GM23338 (cell line): ENCODE results near the gene ZGPAT.

Experiments
- CREB1 ChIP-seq: fragments of 250-450 bp; sonication (Bioruptor Pico); IDR thresholded peaks from 2 replicates; pipeline ENCODE4 v1.5.0; 2020; ENCODE audit warnings: low read depth, mild to moderate bottlenecking, moderate library complexity
- CTCF ChIP-seq, 2 experiments: fragments of 200-600 bp in 1 of 2; sonication (generic) in 1 of 2; conservative IDR thresholded peaks; 2 replicates each; pipeline versions ENCODE4 v1.5.1 to v1.6.1; 2016 to 2017; ENCODE audit warnings: antibody characterized with exemption in 2 of 2, low read depth in 2 of 2, mild to moderate bottlenecking in 2 of 2, moderate library complexity in 1 of 2
- EZH2 ChIP-seq: fragments of 200-600 bp; sonication (generic); IDR thresholded peaks from one replicate; pipeline ENCODE4 v1.8.0; 2017; ENCODE audit warnings: antibody characterized with exemption, mild to moderate bottlenecking, low read depth; ENCODE audit not compliant: unreplicated experiment
- POLR2AphosphoS5 ChIP-seq: IDR thresholded peaks from 2 replicates; pipeline ENCODE4 v1.6.1; 2016; ENCODE audit warnings: antibody characterized with exemption, low read depth
- TF ChIP-seq, protein P1 (sequence below): IDR thresholded peaks from one replicate; pipeline ENCODE4 v1.6.1; 2018; ENCODE audit warnings: antibody characterized with exemption; ENCODE audit not compliant: unreplicated experiment

- TF ChIP-seq, protein P1, sequence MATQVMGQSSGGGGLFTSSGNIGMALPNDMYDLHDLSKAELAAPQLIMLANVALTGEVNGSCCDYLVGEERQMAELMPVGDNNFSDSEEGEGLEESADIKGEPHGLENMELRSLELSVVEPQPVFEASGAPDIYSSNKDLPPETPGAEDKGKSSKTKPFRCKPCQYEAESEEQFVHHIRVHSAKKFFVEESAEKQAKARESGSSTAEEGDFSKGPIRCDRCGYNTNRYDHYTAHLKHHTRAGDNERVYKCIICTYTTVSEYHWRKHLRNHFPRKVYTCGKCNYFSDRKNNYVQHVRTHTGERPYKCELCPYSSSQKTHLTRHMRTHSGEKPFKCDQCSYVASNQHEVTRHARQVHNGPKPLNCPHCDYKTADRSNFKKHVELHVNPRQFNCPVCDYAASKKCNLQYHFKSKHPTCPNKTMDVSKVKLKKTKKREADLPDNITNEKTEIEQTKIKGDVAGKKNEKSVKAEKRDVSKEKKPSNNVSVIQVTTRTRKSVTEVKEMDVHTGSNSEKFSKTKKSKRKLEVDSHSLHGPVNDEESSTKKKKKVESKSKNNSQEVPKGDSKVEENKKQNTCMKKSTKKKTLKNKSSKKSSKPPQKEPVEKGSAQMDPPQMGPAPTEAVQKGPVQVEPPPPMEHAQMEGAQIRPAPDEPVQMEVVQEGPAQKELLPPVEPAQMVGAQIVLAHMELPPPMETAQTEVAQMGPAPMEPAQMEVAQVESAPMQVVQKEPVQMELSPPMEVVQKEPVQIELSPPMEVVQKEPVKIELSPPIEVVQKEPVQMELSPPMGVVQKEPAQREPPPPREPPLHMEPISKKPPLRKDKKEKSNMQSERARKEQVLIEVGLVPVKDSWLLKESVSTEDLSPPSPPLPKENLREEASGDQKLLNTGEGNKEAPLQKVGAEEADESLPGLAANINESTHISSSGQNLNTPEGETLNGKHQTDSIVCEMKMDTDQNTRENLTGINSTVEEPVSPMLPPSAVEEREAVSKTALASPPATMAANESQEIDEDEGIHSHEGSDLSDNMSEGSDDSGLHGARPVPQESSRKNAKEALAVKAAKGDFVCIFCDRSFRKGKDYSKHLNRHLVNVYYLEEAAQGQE, result no peak
- TF ChIP-seq CTCF (conservative IDR thresholded peaks at IDR 0.05; ENCODE audit: low read depth in 2 of 2) (no peak), CREB1 (CRISPR knock-in tag) (no peak), POLR2AphosphoS5 (no peak), EZH2 (no peak)
Measured at GRCh38 chr20:63735859-63736718, 28.2 kb downstream of the ZGPAT start, which contains the start of gene LIME1.
